ENCODE data around the gene CLIC5.
"Not testable (repeated sequence)": the region's sequence is repeated elsewhere in the genome, so short reads cannot be mapped to it uniquely, and the experiment has no call there.

Gene CLIC5

GRCh38 chr6:45929421-45930361 is 86.0 kb downstream of the CLIC5 start:
- no peak overlapping the region for H3K4me3 ChIP-seq (ENCODE audit: low read depth, low read length)

- no peak overlapping the region for H3K4me3 ChIP-seq (ENCODE audit: low read depth, low read length)
These were observed 86.8 kb downstream of the CLIC5 start for GRCh38 chr6:45928721-45929305.

- no peak overlapping the region for H3K4me3 ChIP-seq (ENCODE audit: low read depth, low read length)
These were observed 88.0 kb downstream of the CLIC5 start for GRCh38 chr6:45927421-45928320.

GRCh38 chr6:45926423-45926822 is 89.2 kb downstream of the CLIC5 start:
- H3K4me3 ChIP-seq (ENCODE audit: low read depth, low read length) = not testable (repeated sequence)

GRCh38 chr6:45924763-45925342 is 90.8 kb downstream of the CLIC5 start:
- no peak overlapping the region for H3K4me3 ChIP-seq (ENCODE audit: low read depth, low read length)

- H3K4me3 ChIP-seq (ENCODE audit: low read depth, low read length) = no peak overlapping the region
These were observed 91.7 kb downstream of the CLIC5 start for GRCh38 chr6:45923831-45924391.

GRCh38 chr6:45922728-45923351 is 92.8 kb downstream of the CLIC5 start:
- no peak overlapping the region for H3K4me3 ChIP-seq (ENCODE audit: low read depth, low read length)

- H3K4me3 ChIP-seq (ENCODE audit: low read depth, low read length) = no peak overlapping the region
These were observed 93.9 kb downstream of the CLIC5 start for GRCh38 chr6:45921691-45922281.

- no peak overlapping the region for H3K4me3 ChIP-seq (ENCODE audit: low read depth, low read length)
These were observed 94.7 kb downstream of the CLIC5 start for GRCh38 chr6:45920819-45921511.

GRCh38 chr6:45917439-45917838 is 98.2 kb downstream of the CLIC5 start:
- H3K4me3 ChIP-seq (ENCODE audit: low read depth, low read length) = no peak overlapping the region

- no peak overlapping the region for H3K4me3 ChIP-seq (ENCODE audit: low read depth, low read length)
These were observed 99.0 kb downstream of the CLIC5 start for GRCh38 chr6:45916692-45917091.

GRCh38 chr6:45915780-45916468 is 99.7 kb downstream of the CLIC5 start:
- H3K4me3 ChIP-seq (ENCODE audit: low read depth, low read length) = no peak overlapping the region

- no peak overlapping the region for H3K4me3 ChIP-seq (ENCODE audit: low read depth, low read length)
These were observed 104.0 kb downstream of the CLIC5 start for GRCh38 chr6:45911691-45912090.

- H3K4me3 ChIP-seq (ENCODE audit: low read depth, low read length) = no peak overlapping the region
These were observed 111.7 kb downstream of the CLIC5 start for GRCh38 chr6:45903959-45904358.

GRCh38 chr6:45902984-45903383 is 112.7 kb downstream of the CLIC5 start:
- H3K4me3 ChIP-seq (ENCODE audit: low read depth, low read length) = no peak overlapping the region

- no peak overlapping the region for H3K4me3 ChIP-seq (ENCODE audit: low read depth, low read length)
These were observed 113.7 kb downstream of the CLIC5 start for GRCh38 chr6:45901767-45902650.
